ENCODE measurements around the gene GHRHR. TPM values are rescaled to one million over a fixed set of nuclear protein-coding genes. Genes with fewer than 3 reads are reported as not detected.

GHRHR gene
- total RNA-seq, 6 experiments from 2014 or later: 0.37 to 0.60 (median 0.59) TPM; not detected in 3

DNA sequence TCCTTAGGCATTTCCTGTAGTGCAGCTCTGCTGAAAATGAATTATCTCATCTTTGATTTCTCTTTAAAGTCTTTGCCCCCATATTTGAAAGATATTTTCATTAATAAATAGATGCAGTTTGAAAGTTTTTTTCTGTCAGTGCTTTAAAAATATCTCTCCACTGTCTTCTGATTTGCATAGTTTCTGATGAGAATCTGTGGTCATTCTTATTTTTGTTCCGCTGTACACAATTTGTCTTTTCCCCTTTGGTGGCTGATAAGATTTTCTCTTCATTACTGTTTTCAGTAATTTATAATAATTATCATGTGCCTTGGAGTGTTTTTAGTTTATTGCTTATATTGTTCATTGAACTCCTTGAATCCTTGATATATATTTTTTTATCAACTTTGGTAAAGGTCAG lies 7.0 kb upstream of the GHRHR start:
- H3K9me3 ChIP-seq: no peaks in the 10 kb centered on the region
- intact Hi-C loops (cut with DNase I): no loop called here
- no peak overlapping the region for H3K27ac ChIP-seq
- no peaks in the 10 kb centered on the region for H3K27me3 ChIP-seq
- no peak overlapping the region for H3K4me3 ChIP-seq
- H3K4me1 ChIP-seq: no peaks in the 10 kb centered on the region
- H3K36me3 ChIP-seq: no peaks in the 10 kb centered on the region
- WGBS (ENCODE audit: insufficient coverage, low coverage, low lambda C conversion rate, missing lambda C conversion rate): 87% methylated on average over 1 of the region's 1 CpG
- ATAC-seq: no peak
- no peak for DNase-seq
- TF ChIP-seq, protein P1, sequence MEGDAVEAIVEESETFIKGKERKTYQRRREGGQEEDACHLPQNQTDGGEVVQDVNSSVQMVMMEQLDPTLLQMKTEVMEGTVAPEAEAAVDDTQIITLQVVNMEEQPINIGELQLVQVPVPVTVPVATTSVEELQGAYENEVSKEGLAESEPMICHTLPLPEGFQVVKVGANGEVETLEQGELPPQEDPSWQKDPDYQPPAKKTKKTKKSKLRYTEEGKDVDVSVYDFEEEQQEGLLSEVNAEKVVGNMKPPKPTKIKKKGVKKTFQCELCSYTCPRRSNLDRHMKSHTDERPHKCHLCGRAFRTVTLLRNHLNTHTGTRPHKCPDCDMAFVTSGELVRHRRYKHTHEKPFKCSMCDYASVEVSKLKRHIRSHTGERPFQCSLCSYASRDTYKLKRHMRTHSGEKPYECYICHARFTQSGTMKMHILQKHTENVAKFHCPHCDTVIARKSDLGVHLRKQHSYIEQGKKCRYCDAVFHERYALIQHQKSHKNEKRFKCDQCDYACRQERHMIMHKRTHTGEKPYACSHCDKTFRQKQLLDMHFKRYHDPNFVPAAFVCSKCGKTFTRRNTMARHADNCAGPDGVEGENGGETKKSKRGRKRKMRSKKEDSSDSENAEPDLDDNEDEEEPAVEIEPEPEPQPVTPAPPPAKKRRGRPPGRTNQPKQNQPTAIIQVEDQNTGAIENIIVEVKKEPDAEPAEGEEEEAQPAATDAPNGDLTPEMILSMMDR (IDR thresholded peaks at IDR 0.05): no peak
- TF ChIP-seq POLR2A (IDR thresholded peaks at IDR 0.05): no peak

DNA sequence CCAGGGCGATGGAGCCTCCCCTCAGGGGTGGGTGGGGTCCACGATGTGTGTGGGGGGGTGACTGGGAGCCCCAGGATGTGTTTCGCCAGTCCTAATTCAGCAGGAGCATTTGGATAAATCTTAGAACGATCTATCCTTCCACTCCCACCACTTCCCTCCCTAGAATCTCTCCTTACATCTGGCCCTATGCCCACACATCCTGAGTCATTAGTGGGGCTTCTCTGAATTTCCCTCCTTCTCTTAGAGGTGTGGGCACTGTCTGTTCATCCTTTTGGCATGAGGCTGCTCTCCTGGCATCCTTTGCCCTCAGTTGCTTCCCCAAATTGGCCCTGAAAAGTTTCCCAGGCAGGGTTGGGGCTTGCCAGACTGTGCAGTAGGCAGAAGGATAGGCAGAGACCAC lies 1.6 kb downstream of the GHRHR start:
- WGBS (ENCODE audit: insufficient coverage, low coverage, low lambda C conversion rate, missing lambda C conversion rate): no CpG with 5 or more reads among the region's 4 CpGs
- H3K4me1 ChIP-seq: no peaks in the 10 kb centered on the region
- intact Hi-C loops (cut with DNase I): no loop called here
- no peaks in the 10 kb centered on the region for H3K9me3 ChIP-seq
- TF ChIP-seq, protein P1 (IDR thresholded peaks at IDR 0.05): no peak
- TF ChIP-seq POLR2A (IDR thresholded peaks at IDR 0.05): no peak
- H3K36me3 ChIP-seq: no peaks in the 10 kb centered on the region
- H3K27ac ChIP-seq: no peak overlapping the region
- H3K4me3 ChIP-seq: no peak overlapping the region
- no peaks in the 10 kb centered on the region for H3K27me3 ChIP-seq
- ATAC-seq: no peak
- DNase-seq: no peak

DNA sequence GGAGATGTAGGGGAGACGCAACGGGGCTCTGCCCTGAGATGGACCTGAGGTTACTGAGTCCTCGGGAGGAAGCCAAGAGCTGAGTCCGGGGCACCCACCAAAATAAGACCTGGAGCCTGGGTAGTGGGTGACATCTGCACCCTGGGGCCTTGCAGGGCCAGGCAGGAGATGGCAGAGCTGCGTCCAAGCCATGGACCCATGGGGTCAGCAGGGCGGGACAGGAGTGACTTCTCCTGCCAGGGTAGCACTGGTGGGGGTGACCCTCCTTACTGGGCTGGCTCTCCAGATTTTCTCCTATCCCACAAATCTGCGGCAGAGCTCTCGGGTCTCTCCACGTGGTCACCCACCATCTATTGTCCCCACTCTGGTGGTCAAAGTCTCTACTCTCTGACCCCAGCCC lies 2.1 kb downstream of the GHRHR start:
- DNase-seq: no peak
- ATAC-seq: no peak
- intact Hi-C loops (cut with DNase I): no loop called here

DNA sequence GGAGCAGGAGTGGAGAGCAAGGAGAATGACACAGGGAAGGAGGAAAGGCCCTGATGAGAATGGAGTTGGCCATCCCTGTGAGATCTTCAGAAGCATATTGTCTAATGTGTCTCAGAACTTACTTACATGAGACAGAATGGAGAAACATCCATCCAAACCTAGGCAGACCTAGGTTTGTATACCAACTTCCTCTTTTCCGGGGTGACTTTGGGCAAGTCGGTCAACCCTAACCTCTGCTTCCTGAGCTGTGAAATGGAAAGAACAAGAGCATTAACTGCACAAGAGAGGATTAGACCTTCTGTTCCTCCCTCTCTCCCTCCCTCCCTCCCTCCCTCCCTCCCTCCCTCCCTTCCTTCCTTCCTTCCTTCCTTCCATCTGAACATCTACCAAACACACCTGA lies 4.5 kb downstream of the GHRHR start:
- no peaks in the 10 kb centered on the region for H3K36me3 ChIP-seq
- 58% methylated on average over 2 of the region's 2 CpGs for WGBS (ENCODE audit: insufficient coverage, low coverage, low lambda C conversion rate, missing lambda C conversion rate)
- no peaks in the 10 kb centered on the region for H3K27me3 ChIP-seq
- TF ChIP-seq, protein P1 (IDR thresholded peaks at IDR 0.05): no peak
- TF ChIP-seq POLR2A (IDR thresholded peaks at IDR 0.05): no peak
- no peak overlapping the region for H3K4me3 ChIP-seq
- ATAC-seq (no peak), DNase-seq (no peak)
- no peaks in the 10 kb centered on the region for H3K9me3 ChIP-seq
- no peak overlapping the region for H3K27ac ChIP-seq
- no peaks in the 10 kb centered on the region for H3K4me1 ChIP-seq
- intact Hi-C loops (cut with DNase I): no loop called here

More for the DNA sequence above, 2.1 kb downstream of the GHRHR start:
- H3K36me3 ChIP-seq: no peaks in the 10 kb centered on the region
- no peak overlapping the region for H3K4me3 ChIP-seq
- no peaks in the 10 kb centered on the region for H3K27me3 ChIP-seq
- no peaks in the 10 kb centered on the region for H3K4me1 ChIP-seq
- 53% methylated on average over 6 of the region's 9 CpGs for whole genome bisulfite sequencing (ENCODE audit: insufficient coverage, low coverage, low lambda C conversion rate, missing lambda C conversion rate)
- H3K27ac ChIP-seq: no peak overlapping the region
- TF ChIP-seq, protein P1 (IDR thresholded peaks at IDR 0.05): no peak
- no peak for TF ChIP-seq POLR2A (IDR thresholded peaks at IDR 0.05)
- no peaks in the 10 kb centered on the region for H3K9me3 ChIP-seq
